B cell (primary cell): ENCODE results near the gene CKAP2L. TPM values are rescaled to one million over a fixed set of nuclear protein-coding genes. Genes with fewer than 3 reads are reported as not detected.

Source experiments
- ATAC-seq: fragments of 200-7000 bp; cut with Tn5 transposase; one replicate; pipeline ENCODE4 v1.10.0; 2021; ENCODE audit warnings: low read depth, mild to moderate bottlenecking, moderate number of reproducible peaks, moderate library complexity
- CTCF ChIA-PET: fragments of 350-600 bp; sonication (Branson Sonifier 250); formaldehyde crosslinking; loops from one replicate; lab custom pipeline; 2021; ENCODE audit warnings: antibody characterized with exemption, inconsistent platforms; lab: Charles Lee
- POLR2A ChIA-PET: fragments of 350-600 bp; sonication (Branson Sonifier 250); formaldehyde crosslinking; loops from one replicate; lab custom pipeline; 2021; ENCODE audit warnings: antibody characterized with exemption; lab: Charles Lee
- DNase-seq: peaks from one replicate; pipeline ENCODE4 v3.0.0; 2013
- H2AFZ ChIP-seq: 2 replicates; pipeline ENCODE4 v1.6.1; 2012; ENCODE audit warnings: mild to moderate bottlenecking, low read depth, low read length; ENCODE audit not compliant: insufficient read depth, poor library complexity, severe bottlenecking
- H3K27ac ChIP-seq, 2 donors: 1 replicate in 1 of 2; 2 replicates in 1 of 2; pipeline ENCODE4 v1.5.1; 2012 to 2013; ENCODE audit warnings: low read length in 2 of 2, mild to moderate bottlenecking in 2 of 2, moderate library complexity in 1 of 2
- H3K27me3 ChIP-seq, 4 experiments: fragments of 200-600 bp in 1 of 4; sonication (generic) in 1 of 4; replicated peaks in 1 of 4; 1 replicate in 2 of 4; 2 replicates in 2 of 4; pipeline versions ENCODE4 v1.6.1 to v1.7.0; 2013 to 2016; ENCODE audit warnings: low read length in 3 of 4, mild to moderate bottlenecking in 2 of 4, mixed read lengths in 1 of 4, moderate library complexity in 1 of 4; ENCODE audit not compliant: insufficient read depth in 4 of 4, control insufficient read depth in 3 of 4; ENCODE audit errors: control extremely low read depth in 1 of 4
- H3K36me3 ChIP-seq, 2 experiments: replicated peaks in 1 of 2; 1 replicate in 1 of 2; 2 replicates in 1 of 2; pipeline versions ENCODE4 v1.6.1 to v1.7.1; 2013; ENCODE audit warnings: low read length in 1 of 2; ENCODE audit not compliant: insufficient read depth in 2 of 2, control insufficient read depth in 1 of 2; ENCODE audit errors: control extremely low read depth in 1 of 2, extremely low read depth in 1 of 2
- H3K4me1 ChIP-seq, 2 donors: fragments of 200-600 bp in 1 of 2; sonication (generic) in 1 of 2; 1 replicate in 1 of 2; 2 replicates in 1 of 2; pipeline versions ENCODE4 v1.5.1 to v1.6.1; 2013 to 2017; ENCODE audit warnings: low read length in 2 of 2; ENCODE audit not compliant: control insufficient read depth in 2 of 2, insufficient read depth in 2 of 2
- H3K4me2 ChIP-seq: replicated peaks from 2 replicates; pipeline ENCODE3; 2012; ENCODE audit warnings: mild to moderate bottlenecking, low read depth, low read length; ENCODE audit not compliant: poor library complexity, severe bottlenecking
- H3K4me3 ChIP-seq, 5 experiments: fragments of 200-600 bp in 1 of 5; sonication (generic) in 1 of 5; 1 replicate in 3 of 5; 2 replicates in 2 of 5; pipeline versions ENCODE4 v1.5.1 to v1.7.0; 2011 to 2016; ENCODE audit warnings: low read length in 4 of 5, mild to moderate bottlenecking in 4 of 5, low read depth in 2 of 5, control low read depth in 1 of 5, moderate library complexity in 1 of 5; ENCODE audit not compliant: insufficient read depth in 1 of 5; ENCODE audit errors: control extremely low read depth in 1 of 5, extremely low read depth in 1 of 5
- H3K79me2 ChIP-seq: fragments of 200-600 bp; sonication (generic); one replicate; pipeline ENCODE4 v1.6.0; 2016; ENCODE audit warnings: low read length; ENCODE audit not compliant: control insufficient read depth, insufficient read depth
- H3K9ac ChIP-seq: fragments of 200-600 bp; sonication (generic); 2 replicates; pipeline ENCODE4 v1.6.1; 2017; ENCODE audit warnings: mild to moderate bottlenecking, low read length, moderate library complexity
- H3K9me3 ChIP-seq, 3 donors: one replicate each; pipeline versions ENCODE4 v1.6.1 to v1.7.1; 2013; ENCODE audit warnings: low read length in 2 of 3; ENCODE audit not compliant: control insufficient read depth in 2 of 3, insufficient read depth in 1 of 3; ENCODE audit errors: control extremely low read depth in 1 of 3
- H4K20me1 ChIP-seq: 2 replicates; pipeline ENCODE4 v1.6.0; 2012; ENCODE audit warnings: mild to moderate bottlenecking, low read length; ENCODE audit not compliant: insufficient read depth, control insufficient read depth, poor library complexity, severe bottlenecking
- H3K27ac Mint-ChIP-seq: one replicate; pipeline ENCODE4 v1.8.0; 2021; ENCODE audit warnings: mixed read lengths
- H3K27me3 Mint-ChIP-seq: one replicate; pipeline ENCODE4 v1.8.0; 2021; ENCODE audit warnings: mixed read lengths
- H3K4me1 Mint-ChIP-seq: one replicate; pipeline ENCODE4 v1.8.0; 2021; ENCODE audit warnings: mixed read lengths
- H3K4me3 Mint-ChIP-seq: one replicate; pipeline ENCODE4 v1.8.0; 2021; ENCODE audit warnings: mixed read lengths
- H3K9me3 Mint-ChIP-seq: one replicate; pipeline ENCODE4 v1.8.0; 2022; ENCODE audit warnings: mixed read lengths; ENCODE audit not compliant: insufficient read depth
- CTCF ChIP-seq: fragments of 200-600 bp; IDR thresholded peaks from one replicate; pipeline ENCODE4 v1.8.0; 2022; ENCODE audit warnings: antibody characterized with exemption, mild to moderate bottlenecking
- EZH2 ChIP-seq: IDR thresholded peaks from 2 replicates; pipeline ENCODE4 v1.6.1; 2012; ENCODE audit warnings: borderline replicate concordance, low read depth, mild to moderate bottlenecking, moderate library complexity, low read length; ENCODE audit not compliant: insufficient read depth, poor library complexity, severe bottlenecking
- WGBS: methylation state at CpG from one replicate; pipeline ENCODE4 v1.1.5; 2013; ENCODE audit warnings: missing lambda C conversion rate; ENCODE audit not compliant: insufficient coverage; 5-methylcytosine and 5-hydroxymethylcytosine counted together
- intact Hi-C: fragments of 100-400 bp; cut with micrococcal nuclease; formaldehyde crosslinking; loops from one replicate; pipeline ENCODE4 v1.10.0; 2022
- polyA plus RNA-seq: library from polyadenylated mRNA; depleted of rRNA; stranded (reverse); fragments of >200 nt; gene quantifications from 2 replicates; pipeline ENCODE4 v1.2.3, GENCODE V29; 2012
- total RNA-seq, 2 donors: library from RNA; stranded (reverse); fragments of 120-200 nt in 1 of 2; gene quantifications; 1 replicate in 1 of 2; 2 replicates in 1 of 2; pipeline versions ENCODE4 v1.2.3 to v1.2.4, GENCODE V29; 2013 to 2022

CKAP2L gene
- total and polyA plus RNA-seq, 2 donors (not counting 1 experiment from before 2014, with no cell fraction given) = 0.01 to 0.25 TPM

DNA sequence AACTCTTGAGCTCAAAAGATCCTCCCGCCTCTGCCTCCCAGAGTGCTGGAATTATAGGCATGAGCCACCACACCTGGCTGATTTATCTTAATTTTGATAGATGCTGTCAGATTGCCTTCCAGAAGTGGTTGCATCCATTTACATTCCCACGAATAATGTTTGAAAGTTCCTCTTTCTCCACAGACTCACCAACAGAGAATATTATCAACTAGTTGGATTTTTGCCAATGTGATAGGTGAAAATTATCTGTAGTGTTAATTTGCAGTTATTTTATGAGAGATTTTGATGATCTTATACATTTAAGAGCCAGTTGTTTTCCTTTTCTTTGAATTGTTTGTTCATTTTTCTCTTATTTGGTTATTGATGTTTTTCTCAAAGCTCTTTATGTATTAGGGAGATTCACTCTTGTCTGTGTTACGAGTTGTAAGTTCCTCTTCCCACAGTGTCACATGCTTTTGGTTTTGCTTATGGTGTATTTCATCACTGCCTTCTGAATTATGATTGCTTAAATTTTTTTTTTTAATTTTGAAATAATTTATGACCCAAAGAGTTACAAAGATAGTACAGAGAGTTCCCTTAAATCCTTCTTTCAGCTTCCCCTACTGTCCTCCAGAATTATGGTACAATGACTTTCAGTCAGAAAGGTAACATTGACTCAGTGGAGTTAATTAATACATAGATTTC, 64.3 kb downstream of the CKAP2L start:
- H3K4me2 ChIP-seq = peak overlapping the region; percentile 57
- no peaks in the 10 kb centered on the region for H3K27me3 ChIP-seq
- peak overlapping the region in 1 of 5 experiments; percentile 13 for H3K4me3 ChIP-seq
- intact Hi-C loops = no loop called here
- ATAC-seq = peak; percentile 71
- WGBS = no CpG with 5 or more reads among the region's 3 CpGs
- H2AFZ ChIP-seq = no peak overlapping the region
- H4K20me1 ChIP-seq = no peaks in the 10 kb centered on the region
- H3K79me2 ChIP-seq = no peaks in the 10 kb centered on the region
- peak; percentile 71 for DNase-seq
- Mint-ChIP-seq H3K27me3 (no peaks in the 10 kb centered on the region), H3K4me3 (peak overlapping the region; percentile 75), H3K4me1 (peaks cover 43% of the 10 kb centered on the region), H3K9me3 (no peaks in the 10 kb centered on the region), H3K27ac (peak overlapping the region; percentile 89)
- H3K9ac ChIP-seq = peak overlapping the region; percentile 32
- H3K9me3 ChIP-seq = no peaks in the 10 kb centered on the region
- peak overlapping the region; percentile 62 to 70 for H3K27ac ChIP-seq
- CTCF ChIA-PET = interaction anchor here (1.2 to 4.6 kb wide), 6 partner anchors 9 to 73 kb away, joined by 3 to 24 read pairs (median 5); partner anchors contain the start of gene SLC20A1
- no peaks in the 10 kb centered on the region for H3K36me3 ChIP-seq
- TF ChIP-seq EZH2 (no peak), CTCF (no peak)
- POLR2A ChIA-PET = interaction anchor here (0.7 to 1.0 kb wide), 4 partner anchors 9 to 72 kb away, joined by 3 to 10 read pairs (median 4); no protein-coding TSS in a partner anchor
- peaks cover 33 to 38% of the 10 kb centered on the region in 2 donors for H3K4me1 ChIP-seq
